Lower leg skin (tissue), 3 donors: ENCODE data around the gene GTPBP8.

Source experiments
- CTCF ChIP-seq, 3 donors: fragments of 450-650 bp; IDR thresholded peaks; one replicate each; pipeline ENCODE4 v1.5.1; 2016; ENCODE audit warnings: antibody characterized with exemption in 3 of 3, mild to moderate bottlenecking in 3 of 3, moderate library complexity in 2 of 3
- POLR2A ChIP-seq, 2 donors: fragments of 450-650 bp; IDR thresholded peaks; one replicate each; pipeline ENCODE4 v1.6.1; 2016 to 2017; ENCODE audit warnings: antibody characterized with exemption in 2 of 2, mild to moderate bottlenecking in 1 of 2, moderate library complexity in 1 of 2

- TF ChIP-seq CTCF (IDR thresholded peaks at IDR 0.05) (no peak), POLR2A (IDR thresholded peaks at IDR 0.05) (no peak)
These were observed 31.8 kb upstream of the GTPBP8 start for GRCh38 chr3:112958811-112959560.
